Midbrain (tissue), 1 donor: ENCODE measurements around the gene COL25A1.
"Not testable (repeated sequence)": the region's sequence is repeated elsewhere in the genome, so short reads cannot be mapped to it uniquely, and the experiment has no call there.

Experiments
- DNase-seq: peaks from one replicate; lab custom pipeline; 2025; lab: John Stamatoyannopoulos, UW

COL25A1 gene

DNA sequence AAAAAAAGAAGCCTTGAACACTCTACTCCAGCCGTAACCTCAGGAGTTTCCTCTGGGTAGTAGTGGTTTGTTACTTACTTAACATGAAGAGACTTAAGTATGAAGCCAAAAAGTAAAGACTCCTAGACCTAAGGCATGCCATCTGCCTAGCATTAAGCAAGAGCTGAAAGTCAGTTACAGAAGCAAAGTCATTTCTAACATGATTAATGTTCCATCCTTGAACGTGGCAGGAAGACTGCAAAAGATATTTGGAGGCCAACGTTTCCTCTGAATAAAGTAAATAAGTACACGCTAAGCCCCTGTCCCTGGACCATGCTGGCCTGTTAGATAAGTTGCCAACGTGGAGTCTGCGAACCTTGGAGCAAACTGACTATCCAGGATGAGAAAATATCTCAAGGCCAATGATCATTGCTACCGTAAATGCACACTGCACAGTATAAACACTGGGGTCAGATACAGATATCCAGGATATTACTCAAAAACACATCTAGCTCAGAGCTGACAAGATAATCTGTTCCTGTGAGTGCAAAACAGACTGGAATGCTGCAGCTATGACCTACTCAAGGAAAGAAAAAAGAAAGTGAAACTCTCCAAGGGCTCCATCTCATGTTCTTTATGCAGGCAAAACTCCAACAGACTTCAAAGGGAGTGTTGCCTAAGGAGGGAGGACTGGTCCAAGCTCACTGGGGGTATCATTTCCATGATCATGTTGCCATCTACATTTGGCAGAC lies 255.8 kb downstream of the COL25A1 start:
- no peak for DNase-seq

DNA sequence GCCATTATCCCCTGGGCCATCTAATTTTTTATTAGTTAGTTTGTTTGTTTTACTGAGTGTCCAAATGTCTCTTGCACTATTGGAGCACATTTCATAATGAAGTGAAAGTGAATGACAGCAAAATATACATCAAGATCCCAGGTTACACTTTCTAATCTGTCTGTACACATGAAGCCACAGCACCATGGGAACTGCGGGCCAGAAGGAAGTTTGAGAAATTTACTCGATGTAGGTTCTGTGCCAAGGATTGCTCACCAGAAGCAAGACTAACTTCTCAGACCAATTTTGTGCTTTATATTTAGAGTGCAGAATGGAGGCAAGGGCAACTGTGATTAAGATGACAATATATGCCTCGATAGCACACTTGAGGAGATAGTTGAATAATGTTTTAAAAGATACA lies 258.0 kb downstream of the COL25A1 start:
- no peak for DNase-seq

DNA sequence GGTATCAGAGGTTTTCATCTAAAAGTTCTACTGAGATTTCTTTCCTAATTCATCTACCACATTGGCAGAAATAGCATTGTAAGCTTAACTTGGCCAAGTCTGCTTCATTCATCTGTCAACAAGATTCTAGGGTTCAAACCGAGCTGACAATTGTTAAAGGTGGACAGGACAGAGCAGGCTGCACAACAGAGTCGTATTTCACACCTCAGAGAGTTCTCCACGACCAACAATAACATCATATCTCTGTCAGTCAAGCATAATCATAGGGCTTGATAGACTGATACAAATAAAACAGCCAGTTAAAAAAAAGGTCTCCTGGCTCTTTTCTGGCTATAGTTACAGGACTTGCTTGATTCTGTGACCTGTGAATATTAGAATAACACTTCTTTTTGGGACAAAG lies 259.2 kb downstream of the COL25A1 start:
- DNase-seq: no peak

DNA sequence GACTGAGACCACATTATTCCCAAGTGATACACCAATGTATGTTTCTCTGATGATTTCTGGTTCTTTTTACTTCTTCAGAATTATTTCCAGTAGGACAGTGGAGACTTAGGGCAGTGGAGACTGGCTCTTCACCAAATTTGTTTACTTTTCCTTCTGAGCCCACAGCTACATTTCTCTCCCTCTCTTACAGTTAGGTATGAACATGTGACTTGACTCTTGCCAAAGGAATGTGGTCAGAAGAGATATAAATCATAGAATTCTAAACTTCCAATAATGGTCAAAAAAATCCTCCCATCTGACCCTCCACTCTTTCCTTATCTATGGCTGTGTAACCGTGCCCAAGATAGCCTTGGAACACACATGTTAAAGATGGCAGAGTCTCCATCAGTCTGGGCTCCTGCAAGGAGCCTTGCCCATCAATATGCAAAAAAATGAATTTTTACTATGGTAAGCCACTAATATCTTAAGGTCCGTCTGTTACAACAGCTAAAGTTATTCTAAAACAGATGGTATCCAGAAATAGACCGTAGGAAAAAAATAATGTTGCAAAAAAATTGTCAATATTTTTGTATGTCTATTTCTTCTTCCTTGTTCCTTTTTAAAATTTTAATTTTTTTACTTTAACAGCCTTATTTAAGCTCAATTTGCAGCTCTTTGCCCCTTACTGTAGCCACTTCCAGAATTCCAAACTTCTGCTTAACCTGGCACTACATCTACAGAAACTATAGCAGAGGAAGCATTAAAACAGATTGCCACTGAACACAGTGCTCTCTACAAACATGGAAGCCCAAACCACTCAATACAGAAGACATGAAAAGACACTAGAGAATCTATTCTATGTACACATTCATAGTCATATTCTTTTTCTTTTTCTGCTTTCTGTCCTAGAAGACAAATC lies 260.7 kb downstream of the COL25A1 start:
- DNase-seq: no peak

DNA sequence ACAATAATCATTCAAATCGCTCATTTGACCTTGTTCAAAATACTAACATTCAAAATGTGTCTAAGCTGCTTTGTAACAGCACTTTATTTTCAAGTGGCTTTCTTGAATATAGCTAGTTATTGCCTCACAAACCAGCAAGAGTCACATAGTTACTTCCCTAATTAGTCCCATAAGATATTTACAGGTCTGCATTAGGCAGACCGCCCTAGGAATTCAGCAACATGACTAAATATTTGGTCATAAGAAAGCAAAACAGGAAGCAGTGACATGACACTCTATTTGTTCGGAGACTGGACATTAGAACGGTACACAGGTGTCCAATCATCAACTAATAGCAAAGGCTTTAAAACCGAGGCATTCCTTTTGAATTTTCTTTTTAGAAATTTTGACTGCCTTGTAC lies 262.0 kb downstream of the COL25A1 start:
- DNase-seq: no peak

DNA sequence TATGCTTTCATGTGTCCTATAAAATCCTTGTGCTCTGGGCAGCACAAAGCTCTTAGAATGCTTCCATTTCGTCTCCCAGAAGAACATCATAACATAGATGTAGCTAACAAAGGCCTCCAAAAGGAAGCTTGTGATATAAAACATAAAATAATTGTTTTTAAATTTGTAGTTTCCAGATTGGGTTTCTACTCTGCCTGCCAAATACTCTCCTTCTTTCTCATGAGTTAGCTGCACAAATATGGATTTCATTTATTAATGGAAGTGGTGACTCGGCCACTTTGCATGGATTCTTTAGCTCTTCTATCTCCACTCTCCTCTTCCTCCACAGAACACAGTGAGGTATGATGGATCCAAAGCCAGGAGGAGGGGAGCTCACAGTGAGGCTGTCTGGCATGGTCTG lies 265.4 kb downstream of the COL25A1 start:
- no peak for DNase-seq

DNA sequence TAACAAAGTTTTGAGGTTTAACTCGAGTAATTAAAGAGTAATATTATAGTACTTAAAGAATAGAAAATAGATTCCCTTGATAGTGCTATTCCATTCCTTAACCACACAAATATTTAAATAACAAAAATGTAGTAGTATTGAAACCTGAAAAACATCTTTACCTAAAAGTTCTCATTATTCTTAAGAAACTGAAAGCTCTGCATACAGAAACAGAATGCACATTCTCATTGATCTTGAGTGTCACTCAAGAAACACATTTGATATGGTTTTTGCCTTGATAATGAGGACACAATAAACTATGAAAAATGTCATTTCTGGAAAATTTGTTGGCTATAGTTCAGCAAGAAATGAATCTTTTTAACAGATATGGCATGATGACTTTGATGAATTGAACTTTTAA lies 268.5 kb downstream of the COL25A1 start:
- DNase-seq: no peak

DNA sequence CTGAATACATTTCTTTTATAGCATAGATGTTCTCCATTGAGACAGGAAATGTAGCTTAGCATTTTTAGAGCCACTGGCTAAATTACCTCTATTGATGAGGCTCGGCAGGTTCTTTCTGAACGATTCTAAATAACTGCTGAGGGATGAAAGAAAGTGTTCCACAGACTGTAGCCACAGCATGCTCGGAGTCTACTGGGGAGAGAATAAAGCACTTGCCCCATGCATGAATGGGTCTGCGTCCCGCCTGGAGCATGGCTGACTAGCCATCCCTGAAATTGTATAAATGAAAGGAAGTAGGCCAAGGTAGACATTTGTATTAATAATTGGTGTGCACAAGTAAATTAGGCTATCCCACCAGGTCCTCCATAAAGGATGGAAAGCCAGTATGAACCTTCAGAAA lies 269.8 kb downstream of the COL25A1 start:
- no peak for DNase-seq

DNA sequence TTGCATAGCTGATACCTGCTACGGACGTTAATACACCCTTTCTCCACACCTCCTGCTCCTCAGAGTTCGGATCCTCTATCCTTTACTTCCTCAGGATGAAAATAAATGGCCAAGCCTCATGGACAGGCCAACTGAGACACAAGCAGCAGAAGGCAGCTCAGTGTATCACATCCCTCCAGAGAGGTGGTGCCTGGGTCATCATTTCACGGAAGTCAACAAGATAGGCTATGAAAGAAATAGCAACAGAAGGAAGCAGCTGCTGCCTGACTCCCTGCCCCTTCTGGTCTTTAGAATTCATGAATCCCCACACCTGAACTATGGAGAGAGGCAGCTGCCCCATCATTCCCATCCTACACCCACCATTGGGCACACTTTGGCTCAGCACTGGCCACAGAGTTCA lies 272.5 kb downstream of the COL25A1 start:
- DNase-seq: no peak

DNA sequence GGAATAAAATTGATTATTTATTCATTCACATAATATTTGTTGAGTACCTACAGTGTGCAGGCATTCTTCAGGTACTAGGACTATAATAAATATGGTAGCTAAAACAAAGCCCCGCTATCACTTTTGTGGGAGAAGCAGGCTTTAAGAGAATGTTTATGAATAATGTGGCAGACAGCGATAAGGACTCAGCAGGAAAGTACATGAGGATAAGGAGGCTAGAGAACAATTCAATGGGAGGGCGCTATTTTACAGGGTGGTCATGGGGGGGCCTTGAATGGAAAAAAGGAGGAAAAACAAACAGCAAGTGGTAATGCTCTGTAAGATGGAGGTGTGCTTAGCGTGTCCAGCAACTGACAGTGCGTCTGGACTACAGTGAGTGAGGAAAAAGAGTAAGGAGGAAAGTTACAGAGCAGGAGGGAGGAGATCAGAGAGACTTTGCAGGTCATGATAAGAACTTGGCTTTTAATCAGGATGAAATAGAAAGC lies 275.4 kb downstream of the COL25A1 start:
- DNase-seq: no peak

DNA sequence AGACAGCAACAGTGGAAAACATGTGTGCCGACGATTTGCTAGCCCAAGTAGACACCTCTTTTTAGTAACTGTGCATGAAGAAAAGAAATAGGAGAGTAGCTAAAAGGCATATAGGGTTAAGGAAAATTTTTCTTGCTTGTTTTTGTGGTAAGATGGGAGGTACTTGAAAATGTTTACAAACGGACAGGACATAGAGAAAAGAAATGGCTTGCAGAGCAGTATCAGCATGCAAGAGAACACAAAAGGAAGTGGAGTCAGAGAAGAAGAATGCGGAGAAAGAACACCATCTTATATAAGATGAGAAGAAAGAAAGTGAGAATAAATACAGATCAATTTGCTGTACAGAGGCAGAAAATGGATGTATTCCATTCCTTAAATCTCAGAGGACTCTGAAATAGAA lies 275.9 kb downstream of the COL25A1 start:
- DNase-seq: no peak

DNA sequence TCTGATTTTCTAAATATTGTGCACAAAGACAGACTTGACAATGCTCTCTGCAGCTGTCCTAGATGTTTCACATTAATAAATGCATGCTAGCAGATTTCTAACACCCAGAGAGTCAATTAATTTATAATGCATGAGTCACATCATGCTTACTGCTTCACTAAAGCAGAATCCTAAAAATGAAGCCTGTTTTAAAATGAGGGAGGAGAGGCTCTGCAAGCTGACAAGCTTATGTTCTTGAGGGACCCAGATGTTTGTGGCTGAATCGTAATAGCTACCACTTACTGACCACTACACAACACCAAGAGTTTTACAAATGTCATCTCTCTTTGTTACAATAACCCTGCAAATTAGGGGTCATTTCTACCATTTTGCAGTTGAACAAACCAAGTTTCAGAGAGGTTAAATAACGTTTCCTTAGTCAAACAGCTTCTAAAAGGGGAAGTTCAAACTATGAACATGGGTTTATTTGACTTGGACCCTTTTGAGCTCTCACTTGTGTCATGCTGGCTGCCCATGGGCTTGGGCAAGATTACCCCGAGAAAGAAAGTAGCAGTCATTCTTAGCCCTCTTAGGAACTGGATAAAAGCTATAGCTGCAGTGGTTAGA lies 276.9 kb downstream of the COL25A1 start:
- no peak for DNase-seq

DNA sequence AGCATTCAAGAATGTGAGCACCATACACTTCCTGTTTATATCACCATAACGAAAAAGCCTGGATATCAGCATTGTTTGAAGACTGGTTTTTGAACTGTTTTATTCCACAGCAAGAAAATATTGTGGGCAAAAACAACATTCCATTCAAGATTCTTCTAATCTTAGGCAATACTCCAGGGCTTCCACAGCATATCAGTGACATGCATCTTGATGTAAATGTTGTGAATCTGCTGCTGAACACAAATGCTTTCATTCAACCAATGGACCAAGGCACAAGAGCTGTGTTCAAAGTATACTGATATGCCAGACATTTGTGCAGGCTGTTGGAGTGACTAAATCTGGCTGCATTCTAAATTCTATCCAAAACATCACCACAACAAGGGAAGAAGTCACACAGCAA lies 279.5 kb downstream of the COL25A1 start:
- no peak for DNase-seq

DNA sequence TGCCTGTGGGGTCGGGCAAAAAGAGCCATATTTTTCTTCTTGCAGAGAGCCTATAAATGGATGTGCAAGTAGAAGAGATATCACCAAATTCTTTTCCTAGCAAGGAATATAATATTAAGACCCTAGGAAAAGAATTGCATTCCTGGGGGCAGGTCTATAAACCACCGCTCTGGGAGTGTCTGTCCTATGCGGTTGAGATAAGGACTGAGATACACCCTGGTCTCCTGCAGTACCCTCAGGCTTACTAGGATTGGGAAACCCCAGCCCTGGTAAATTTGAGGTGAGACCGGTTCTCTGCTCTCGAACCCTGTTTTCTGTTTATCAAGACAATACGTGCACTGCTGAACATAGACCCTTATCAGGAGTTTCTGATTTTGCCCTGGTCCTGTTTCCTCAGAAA lies 280.8 kb downstream of the COL25A1 start:
- not testable (repeated sequence) for DNase-seq

DNA sequence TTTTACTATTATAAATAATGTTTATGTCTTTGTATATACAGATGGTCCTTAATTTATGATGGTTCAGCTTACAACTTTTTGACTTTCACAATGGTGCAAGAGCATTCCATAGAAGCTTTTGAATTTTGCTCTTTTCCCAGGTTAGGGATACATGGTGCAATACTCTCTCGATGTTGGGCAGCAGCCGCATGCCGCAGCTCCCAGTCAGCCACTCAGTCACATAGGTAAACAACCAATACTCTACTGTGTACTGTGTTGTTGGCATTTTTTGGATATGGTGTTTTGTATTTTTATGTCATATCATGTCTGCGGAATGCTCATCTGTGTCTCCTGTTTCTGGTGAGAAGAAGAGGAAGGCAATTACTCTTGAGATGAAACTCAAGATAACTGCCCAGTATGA lies 281.6 kb downstream of the COL25A1 start:
- no peak for DNase-seq

DNA sequence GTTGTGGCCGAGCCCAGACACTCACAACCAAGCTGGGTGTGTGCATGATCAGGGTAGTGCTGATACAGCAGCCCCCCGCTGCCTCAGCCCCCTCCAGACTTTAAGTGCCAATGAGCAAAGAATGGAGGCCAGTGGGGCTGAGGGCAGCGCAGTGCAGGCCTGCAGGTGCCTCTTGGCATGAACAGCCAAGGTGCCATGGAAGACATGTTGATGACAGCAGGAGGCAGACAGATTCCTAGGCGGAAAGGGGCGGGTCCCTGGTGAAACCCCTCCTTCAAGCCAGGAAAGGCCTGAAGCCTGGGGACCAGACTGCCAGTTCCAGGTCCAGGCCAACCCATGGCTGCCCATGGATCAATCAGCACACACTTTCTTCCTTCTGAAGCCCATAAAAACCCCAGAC lies 286.3 kb downstream of the COL25A1 start:
- no peak for DNase-seq

DNA sequence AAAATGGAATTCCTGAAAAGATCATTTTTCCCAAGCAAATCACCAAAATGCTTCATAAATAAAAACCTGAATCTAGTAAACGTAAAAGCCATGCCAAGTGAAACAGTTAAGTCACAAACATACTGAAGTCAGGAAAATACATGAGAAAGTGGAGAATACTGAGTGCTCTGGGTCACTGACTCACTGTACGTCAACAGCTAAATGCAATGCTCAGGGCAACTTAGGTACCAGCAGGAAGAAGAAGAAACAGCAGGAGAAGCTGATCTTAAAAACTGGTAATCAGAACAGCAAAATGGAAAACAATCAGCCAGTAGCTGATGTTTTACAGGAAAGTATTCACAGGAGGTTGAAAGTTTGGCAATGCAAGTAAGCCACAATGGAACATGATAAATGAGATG lies 287.0 kb downstream of the COL25A1 start:
- DNase-seq: no peak

DNA sequence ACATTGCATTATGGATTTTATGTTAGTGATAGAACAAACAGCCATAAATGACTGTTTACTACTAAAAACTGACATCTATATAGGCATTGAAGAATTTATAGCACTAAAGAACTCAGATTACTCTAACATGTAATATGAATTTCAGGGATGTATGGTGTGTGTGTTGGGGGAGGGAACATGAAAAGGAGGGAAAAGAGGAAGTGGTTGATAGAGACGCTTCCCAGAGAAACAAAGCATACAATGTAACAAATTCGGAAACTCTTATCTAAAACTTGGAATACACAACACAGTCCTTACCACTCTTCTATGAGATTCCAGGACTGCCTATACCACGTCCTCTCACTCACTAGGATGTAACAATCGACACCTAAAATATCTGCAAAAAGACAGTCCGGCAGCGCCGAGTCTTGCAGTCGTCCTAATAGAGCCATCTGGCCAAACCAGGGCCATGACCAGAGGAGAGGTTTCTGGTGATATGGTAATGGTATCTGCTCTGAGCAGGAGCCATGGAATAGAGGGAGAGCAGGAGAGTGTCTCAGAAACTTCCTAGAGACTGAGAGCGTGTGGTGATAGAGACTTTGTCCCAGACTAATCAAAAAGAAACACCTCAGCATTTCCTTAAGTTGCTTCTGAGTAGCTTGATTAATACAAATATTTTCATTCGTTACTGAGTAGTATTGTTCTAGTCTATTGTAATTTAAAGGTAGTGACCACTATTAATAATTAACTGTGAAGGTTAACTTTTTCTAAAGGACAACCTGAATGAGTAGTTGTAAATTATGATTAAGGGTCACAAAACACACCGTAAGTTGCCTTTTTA lies 287.7 kb downstream of the COL25A1 start:
- no peak for DNase-seq

DNA sequence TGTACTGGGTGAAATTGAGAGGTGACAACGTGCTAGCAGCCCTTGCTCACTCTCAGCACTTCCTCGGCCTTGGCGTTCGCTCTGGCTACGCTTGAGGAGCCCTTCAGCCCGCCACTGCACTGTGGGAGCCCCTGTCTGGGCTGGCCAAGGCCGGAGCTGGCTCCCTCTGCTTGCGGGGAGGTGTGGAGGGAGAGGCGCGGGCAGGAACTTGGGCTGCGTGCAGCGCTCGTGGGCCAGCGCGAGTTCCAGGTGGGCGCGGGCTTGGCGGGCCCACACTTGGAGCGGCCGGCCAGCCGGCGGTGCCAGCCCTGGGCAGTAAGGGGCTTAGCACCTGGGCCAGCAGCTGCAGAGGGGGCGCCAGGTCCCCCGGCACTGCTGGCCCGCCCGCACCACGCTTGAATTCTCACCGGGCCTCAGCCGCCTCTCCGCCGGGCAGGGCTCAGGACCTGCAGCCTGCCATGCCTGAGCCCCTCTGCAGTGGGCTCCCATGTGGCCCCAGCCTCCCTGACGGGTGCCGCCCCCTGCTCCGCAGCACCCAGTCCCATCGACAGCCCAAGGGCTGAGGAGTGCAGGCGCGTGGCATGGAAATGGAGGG lies 290.1 kb downstream of the COL25A1 start:
- no peak for DNase-seq

DNA sequence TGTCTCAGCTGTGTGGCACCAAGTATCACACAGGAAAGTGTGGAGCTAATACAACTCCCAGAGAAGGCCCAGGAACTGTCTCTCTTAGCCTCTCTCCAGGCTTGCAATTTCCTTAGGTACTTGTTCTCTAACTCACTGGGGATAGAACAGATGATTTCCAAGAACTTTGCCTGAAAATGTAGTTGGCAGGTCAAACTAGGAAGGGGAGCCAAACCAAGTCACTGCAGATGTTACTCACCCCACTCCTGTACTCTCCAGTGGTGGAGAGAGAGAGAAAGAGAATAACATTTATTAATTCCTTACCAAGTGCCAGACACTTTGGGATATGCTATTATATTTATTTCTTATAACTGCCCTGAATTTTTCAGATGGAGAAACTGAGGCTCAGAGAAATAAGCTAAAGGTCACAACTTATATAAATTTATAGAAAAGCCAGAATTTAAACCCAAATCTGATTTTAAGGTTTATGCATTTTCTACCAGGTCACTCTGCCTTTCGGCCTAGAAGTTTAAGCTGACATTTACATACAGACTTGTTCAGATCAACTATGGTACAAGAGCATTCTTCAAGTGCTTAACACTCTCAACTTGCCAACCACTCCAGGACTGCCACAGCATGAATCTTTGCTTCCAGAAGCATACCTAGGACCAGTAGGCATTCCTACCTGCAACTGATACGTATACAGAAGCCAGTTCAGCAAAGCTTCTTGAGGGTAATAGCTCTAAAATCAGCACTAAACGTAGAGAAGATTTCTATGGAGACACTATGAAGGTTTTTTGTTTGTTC lies 291.0 kb downstream of the COL25A1 start:
- DNase-seq: no peak

DNA sequence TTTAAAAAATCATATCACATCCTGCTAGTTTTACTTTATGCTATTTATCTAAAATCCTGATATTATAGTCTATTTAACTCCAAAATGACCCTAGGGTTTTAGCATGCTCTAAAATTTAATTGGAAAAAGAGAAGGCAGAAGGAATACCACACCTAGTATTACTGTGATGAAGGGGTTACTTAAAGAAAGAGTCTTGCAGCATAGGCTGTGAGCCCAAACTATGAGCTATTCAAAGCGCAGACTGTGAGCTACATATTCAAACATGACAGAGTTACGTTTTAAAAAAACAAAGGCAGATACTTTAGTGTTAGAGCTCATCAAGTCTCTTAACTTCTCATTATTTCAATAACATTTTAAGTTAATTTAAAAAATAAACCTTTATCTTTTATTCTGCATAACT lies 291.9 kb downstream of the COL25A1 start:
- no peak for DNase-seq
